Measurements from ENCODE around the gene PFN4. TPM values are rescaled to one million over a fixed set of nuclear protein-coding genes. Genes with fewer than 3 reads are reported as not detected.

The PFN4 gene
- total and polyA plus RNA-seq, 9 of the 15 experiments (the other 6 are each of a cell fraction or from before 2014, with no cell fraction given), result 0.07 to 0.54 (median 0.31) TPM; not detected in 2

DNA sequence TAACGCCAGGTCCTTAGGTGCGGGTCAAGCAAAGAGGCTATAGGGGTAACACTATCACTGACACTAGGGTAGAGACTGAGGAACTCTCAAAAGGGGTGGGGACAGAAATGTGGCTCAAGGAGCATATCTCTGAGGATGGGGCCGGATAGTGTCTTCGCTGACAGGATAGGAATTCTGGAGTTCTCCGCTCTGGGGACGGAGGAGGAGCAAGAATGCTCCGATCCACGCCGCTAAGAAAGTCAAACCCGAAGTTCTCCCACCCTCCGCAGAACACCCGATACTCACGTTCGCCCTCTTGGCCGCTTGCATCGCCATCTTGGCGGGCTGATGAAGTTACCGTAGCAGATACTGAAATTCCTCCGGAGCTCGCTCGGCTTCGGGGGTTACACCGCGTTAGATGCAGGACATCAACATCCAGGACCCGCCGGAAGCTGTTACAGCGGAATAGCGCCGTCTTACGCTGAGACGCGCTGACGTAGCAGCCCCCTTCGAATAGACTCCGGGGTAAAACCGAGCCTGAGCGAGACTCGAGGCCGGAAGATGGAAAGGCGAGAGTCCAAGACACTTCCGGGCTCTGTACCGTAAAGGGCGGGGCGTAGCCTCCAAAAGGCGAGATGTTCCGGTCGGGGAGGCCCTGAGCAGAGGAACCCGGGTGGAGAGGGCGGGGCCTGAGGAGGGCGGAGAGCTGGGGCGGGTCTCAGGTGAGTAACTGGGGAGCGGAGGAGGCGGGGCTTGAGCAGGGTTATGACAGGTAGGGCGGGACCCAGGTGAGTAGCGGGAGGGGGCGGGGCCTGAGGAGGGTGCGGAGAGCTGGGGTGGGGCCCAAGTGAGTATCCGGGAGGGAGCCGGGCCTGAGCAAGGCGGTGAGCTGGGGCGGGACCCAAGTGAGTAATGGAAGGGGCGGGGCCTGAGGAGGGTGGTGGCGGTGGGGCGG lies 47.0 kb downstream of the PFN4 start, which contains the start of gene SF3B6 (continued):
- TF ChIP-seq FOXP1 (CRISPR knock-in tag; IDR thresholded peaks at IDR 0.05) (peak; percentile 83; the same call in 1 of the 2 replicates), RBFOX2 (IDR thresholded peaks at IDR 0.05; ENCODE audit: low read depth, low read length) (peak; percentile 93), ZNF445 (CRISPR knock-in tag; IDR thresholded peaks at IDR 0.05; ENCODE audit: low read depth) (no peak), ELF4 (CRISPR knock-in tag; IDR thresholded peaks at IDR 0.05) (peak; percentile 88; the same call in 1 of the 2 replicates), ARID1B (IDR thresholded peaks at IDR 0.05) (peak; percentile 19; the same call in 1 of the 2 replicates), TSC22D4 (tag; IDR thresholded peaks at IDR 0.05) (no peak), TRIM28 (IDR thresholded peaks at IDR 0.05) (peak; percentile 73; the same call in 1 of the 2 replicates), SMARCA5 (IDR thresholded peaks at IDR 0.05) (0 out of 2 replicates have a peak, but pooled peaks have one; percentile 11), MYNN (IDR thresholded peaks at IDR 0.05) (peak; percentile 27; the same call in 1 of the 2 replicates), MYNN (CRISPR knock-in tag; IDR thresholded peaks at IDR 0.05) (no peak), NFATC3 (IDR thresholded peaks at IDR 0.05) (peak; percentile 84), CCNT2 (IDR thresholded peaks at IDR 0.05; ENCODE audit: borderline replicate concordance, extremely low read depth, insufficient read length, low read depth, low read length) (peak; percentile 36), SP1 (CRISPR knock-in tag; IDR thresholded peaks at IDR 0.05) (peak; percentile 97), TRIM24 (IDR thresholded peaks at IDR 0.05) (peak in 1 of 2 experiments; percentile 99; a peak in 2 of 4 replicates), PTTG1 (tag; IDR thresholded peaks at IDR 0.05; ENCODE audit: low read depth) (no peak), TEAD2 (tag; IDR thresholded peaks at IDR 0.05) (peak; percentile 39; the same call in 1 of the 2 replicates), MAZ (CRISPR knock-in tag; conservative IDR thresholded peaks at IDR 0.05 in 1 of 2, IDR thresholded peaks at IDR 0.05 in 1 of 2) (peak; percentile 77 to 87), ZBTB17 (CRISPR knock-in tag; IDR thresholded peaks at IDR 0.05) (no peak; the same call in 1 of the 2 replicates), ZNF175 (CRISPR knock-in tag; IDR thresholded peaks at IDR 0.05; ENCODE audit: low read depth) (peak; percentile 34; the same call in 1 of the 2 replicates), GATAD2B (IDR thresholded peaks at IDR 0.05; ENCODE audit: borderline replicate concordance) (peak; percentile 48; the same call in 1 of the 2 replicates), SMAD3 (CRISPR knock-in tag; conservative IDR thresholded peaks at IDR 0.05) (no peak), BACH1 (tag; IDR thresholded peaks at IDR 0.05) (no peak)
- TF ChIP-seq, protein P1, sequence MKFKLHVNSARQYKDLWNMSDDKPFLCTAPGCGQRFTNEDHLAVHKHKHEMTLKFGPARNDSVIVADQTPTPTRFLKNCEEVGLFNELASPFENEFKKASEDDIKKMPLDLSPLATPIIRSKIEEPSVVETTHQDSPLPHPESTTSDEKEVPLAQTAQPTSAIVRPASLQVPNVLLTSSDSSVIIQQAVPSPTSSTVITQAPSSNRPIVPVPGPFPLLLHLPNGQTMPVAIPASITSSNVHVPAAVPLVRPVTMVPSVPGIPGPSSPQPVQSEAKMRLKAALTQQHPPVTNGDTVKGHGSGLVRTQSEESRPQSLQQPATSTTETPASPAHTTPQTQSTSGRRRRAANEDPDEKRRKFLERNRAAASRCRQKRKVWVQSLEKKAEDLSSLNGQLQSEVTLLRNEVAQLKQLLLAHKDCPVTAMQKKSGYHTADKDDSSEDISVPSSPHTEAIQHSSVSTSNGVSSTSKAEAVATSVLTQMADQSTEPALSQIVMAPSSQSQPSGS (CRISPR knock-in tag; IDR thresholded peaks at IDR 0.05), result no peak
- TF ChIP-seq, protein P2, sequence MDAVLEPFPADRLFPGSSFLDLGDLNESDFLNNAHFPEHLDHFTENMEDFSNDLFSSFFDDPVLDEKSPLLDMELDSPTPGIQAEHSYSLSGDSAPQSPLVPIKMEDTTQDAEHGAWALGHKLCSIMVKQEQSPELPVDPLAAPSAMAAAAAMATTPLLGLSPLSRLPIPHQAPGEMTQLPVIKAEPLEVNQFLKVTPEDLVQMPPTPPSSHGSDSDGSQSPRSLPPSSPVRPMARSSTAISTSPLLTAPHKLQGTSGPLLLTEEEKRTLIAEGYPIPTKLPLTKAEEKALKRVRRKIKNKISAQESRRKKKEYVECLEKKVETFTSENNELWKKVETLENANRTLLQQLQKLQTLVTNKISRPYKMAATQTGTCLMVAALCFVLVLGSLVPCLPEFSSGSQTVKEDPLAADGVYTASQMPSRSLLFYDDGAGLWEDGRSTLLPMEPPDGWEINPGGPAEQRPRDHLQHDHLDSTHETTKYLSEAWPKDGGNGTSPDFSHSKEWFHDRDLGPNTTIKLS (IDR thresholded peaks at IDR 0.05; ENCODE audit: borderline replicate concordance, low read depth), result peak; percentile 95
- TF ChIP-seq, protein P3, sequence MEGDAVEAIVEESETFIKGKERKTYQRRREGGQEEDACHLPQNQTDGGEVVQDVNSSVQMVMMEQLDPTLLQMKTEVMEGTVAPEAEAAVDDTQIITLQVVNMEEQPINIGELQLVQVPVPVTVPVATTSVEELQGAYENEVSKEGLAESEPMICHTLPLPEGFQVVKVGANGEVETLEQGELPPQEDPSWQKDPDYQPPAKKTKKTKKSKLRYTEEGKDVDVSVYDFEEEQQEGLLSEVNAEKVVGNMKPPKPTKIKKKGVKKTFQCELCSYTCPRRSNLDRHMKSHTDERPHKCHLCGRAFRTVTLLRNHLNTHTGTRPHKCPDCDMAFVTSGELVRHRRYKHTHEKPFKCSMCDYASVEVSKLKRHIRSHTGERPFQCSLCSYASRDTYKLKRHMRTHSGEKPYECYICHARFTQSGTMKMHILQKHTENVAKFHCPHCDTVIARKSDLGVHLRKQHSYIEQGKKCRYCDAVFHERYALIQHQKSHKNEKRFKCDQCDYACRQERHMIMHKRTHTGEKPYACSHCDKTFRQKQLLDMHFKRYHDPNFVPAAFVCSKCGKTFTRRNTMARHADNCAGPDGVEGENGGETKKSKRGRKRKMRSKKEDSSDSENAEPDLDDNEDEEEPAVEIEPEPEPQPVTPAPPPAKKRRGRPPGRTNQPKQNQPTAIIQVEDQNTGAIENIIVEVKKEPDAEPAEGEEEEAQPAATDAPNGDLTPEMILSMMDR (IDR thresholded peaks at IDR 0.05 in 2 of 3, conservative IDR thresholded peaks at IDR 0.05 in 1 of 3; ENCODE audit: insufficient read depth in 2 of 3, low read depth in 1 of 3, low read length in 3 of 3), result peak in 1 of 3 experiments; percentile 14; a peak in 1 of 6 replicates
